SH-SY5Y (cell line): ENCODE results near the gene MIPEP.

ENCODE experiments used
- GATA2 ChIP-seq: IDR thresholded peaks from 2 replicates; pipeline ENCODE4 v1.6.1; 2011; ENCODE audit warnings: mild to moderate bottlenecking, low read depth, low read length
- GATA3 ChIP-seq: IDR thresholded peaks from 2 replicates; pipeline ENCODE4 v1.6.1; 2011; ENCODE audit warnings: low read depth, mild to moderate bottlenecking, low read length, moderate library complexity

DNA sequence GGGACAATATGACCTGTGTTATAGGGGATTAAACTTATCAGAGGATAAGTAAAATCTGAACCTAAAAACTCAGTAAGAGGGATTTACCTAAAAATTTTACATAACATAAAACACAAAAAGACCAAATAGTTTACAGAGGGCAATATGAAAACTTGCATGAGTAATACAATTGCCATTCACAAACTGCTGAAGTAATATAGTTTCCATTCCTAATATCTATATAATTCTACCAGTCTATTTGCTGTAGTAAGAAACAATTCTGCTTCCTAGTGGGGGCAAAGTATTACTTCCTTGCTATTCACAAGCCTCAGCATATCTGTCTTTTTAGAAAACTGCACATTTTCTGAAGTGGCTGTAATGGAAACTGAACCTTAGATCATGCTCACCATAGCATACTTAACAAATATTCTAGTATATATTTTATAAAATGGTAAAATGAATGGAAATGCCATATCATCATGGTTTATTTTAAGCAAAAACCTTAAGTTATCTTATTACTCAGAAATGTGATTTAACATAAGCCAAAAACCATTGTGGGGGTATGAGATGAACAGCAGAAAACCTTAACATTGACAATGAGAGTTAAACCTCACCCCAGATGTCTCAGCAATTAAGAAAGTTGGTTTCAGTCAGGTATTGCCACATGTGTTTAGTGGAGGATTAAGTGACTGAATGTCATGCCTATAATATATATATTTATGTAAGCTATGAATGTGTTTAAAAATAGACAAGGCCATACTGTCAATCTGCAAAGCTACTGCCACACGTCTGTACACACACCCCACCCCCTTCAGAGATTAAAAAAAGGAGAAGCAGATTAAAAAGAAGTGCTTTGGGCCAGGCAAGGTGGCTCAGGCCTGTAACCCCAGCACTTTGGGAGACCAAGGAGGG, 136.8 kb downstream of the MIPEP start:
- no peak for TF ChIP-seq GATA2
- TF ChIP-seq GATA3: no peak
